Peyer's patch (tissue), 4 donors: ENCODE measurements around the gene SLX4IP.

ENCODE experiments used
- POLR2A ChIP-seq, 2 donors: fragments of 450-650 bp; IDR thresholded peaks; one replicate each; pipeline ENCODE4 v1.5.1; 2017; ENCODE audit warnings: antibody characterized with exemption in 2 of 2, mild to moderate bottlenecking in 2 of 2, moderate library complexity in 2 of 2
- TF ChIP-seq, protein P1 (sequence below), 6 experiments: fragments of 450-650 bp in 4 of 6; fragments of 200-600 bp in 2 of 6; sonication (generic) in 1 of 6; IDR thresholded peaks; one replicate each; pipeline ENCODE4 v1.5.1; 2017 to 2019; ENCODE audit warnings: antibody characterized with exemption in 6 of 6, mild to moderate bottlenecking in 3 of 6, moderate library complexity in 1 of 6

GRCh38 chr20:10561302-10561701 lies 126.2 kb downstream of the SLX4IP start:
- TF ChIP-seq POLR2A (IDR thresholded peaks at IDR 0.05) = no peak
- TF ChIP-seq, protein P1, sequence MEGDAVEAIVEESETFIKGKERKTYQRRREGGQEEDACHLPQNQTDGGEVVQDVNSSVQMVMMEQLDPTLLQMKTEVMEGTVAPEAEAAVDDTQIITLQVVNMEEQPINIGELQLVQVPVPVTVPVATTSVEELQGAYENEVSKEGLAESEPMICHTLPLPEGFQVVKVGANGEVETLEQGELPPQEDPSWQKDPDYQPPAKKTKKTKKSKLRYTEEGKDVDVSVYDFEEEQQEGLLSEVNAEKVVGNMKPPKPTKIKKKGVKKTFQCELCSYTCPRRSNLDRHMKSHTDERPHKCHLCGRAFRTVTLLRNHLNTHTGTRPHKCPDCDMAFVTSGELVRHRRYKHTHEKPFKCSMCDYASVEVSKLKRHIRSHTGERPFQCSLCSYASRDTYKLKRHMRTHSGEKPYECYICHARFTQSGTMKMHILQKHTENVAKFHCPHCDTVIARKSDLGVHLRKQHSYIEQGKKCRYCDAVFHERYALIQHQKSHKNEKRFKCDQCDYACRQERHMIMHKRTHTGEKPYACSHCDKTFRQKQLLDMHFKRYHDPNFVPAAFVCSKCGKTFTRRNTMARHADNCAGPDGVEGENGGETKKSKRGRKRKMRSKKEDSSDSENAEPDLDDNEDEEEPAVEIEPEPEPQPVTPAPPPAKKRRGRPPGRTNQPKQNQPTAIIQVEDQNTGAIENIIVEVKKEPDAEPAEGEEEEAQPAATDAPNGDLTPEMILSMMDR (IDR thresholded peaks at IDR 0.05) = no peak
